Inflammatory macrophage (primary cell): ENCODE results near the gene MATK.
A peak's percentile ranks its signal among the peaks of the same experiment; 100 is the strongest.

ENCODE experiments used
- DNase-seq, 2 donors: peaks; one replicate each; pipeline ENCODE4 v3.0.0-alpha.2; 2020 to 2022

Gene MATK

GRCh38 chr19:3814648-3815047, 28.5 kb upstream of the MATK start:
- DNase-seq: no peak

DNA sequence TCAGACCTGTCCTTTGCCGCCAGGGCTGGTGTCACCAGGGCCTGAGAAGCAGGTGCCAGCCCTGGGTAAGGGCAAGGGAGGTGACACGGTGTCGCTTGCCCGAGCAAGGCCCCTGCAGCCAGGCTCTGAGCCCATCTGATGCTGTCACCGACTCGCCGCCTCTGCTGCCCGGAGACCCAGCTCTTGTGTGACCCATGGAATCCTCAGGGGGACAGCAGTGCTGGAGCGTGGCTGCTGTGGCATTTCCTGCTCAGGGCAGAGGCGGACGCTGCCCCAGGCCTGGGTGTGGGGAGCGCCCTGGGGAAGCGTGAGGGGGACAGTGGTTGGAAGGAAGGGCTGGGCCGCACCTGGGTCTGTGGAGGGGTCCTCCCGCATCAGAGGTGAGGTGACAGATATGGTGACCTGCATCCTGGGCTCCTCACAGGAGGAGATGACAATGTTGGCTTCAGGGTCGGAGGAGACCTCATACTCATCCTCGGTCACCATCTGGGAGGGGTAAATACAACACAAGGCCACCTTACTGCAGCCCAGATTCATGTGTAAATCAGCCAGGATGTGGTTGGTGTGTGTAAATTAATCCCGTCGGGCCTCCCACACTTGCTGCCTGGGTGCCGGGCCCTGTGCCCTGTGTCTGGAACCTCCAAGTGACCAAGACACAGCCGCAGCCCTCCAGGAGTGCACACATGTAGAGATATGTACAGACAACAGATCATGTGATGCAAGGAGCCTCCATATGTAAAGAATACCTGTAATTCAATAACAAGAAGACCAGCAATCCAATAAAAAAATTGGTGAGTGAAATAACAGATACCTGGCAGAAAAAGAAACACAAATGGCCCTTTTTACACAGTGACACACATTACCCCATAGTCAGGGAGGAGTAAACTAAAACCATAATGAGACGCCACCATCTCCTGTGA, 27.6 kb upstream of the MATK start:
- DNase-seq: no peak

- DNase-seq: peak in 1 of 2 donors; percentile 75
These were observed 24.7 kb upstream of the MATK start for GRCh38 chr19:3810708-3811355.

DNA sequence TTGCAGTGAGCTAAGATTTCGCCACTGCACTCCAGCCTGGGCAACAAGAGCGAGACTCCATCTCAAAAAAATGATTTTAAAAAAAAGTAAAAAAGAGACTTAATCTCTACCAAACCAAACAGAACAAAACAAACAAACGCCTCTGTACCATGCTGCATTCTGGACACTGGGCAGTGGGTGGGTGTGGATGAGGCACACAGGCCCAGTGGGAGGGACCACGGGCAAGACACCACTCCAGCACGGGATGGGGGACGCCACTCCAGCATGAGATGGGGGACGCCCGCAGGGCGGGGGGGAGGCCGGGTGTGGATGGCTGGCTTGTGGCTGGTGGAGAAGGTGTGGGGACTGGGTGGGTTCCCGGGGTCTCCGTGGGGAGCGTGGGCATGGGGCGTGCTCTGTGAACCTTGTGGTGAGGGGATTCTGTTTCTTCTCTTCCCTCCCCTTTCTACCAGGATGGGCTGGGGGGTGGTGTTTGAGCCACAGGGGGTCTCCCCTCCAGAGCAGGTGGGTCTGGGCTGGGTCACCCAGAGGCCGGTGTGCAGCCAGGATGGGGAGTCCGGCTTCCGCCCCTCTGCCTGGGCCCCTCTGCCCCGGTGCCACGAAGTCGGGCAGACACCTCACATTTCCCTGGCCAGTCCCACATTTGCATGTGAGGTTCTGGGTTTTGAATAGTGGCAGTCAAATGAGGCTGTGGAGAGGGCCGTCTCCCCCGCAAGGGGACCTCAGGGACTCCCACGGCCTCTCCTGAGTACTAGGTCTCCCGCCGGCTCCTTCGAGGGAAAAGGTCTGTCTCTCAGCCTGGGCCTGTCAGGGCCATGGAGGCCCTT, 23.9 kb upstream of the MATK start:
- peak in 1 of 2 donors; percentile 46 for DNase-seq

DNA sequence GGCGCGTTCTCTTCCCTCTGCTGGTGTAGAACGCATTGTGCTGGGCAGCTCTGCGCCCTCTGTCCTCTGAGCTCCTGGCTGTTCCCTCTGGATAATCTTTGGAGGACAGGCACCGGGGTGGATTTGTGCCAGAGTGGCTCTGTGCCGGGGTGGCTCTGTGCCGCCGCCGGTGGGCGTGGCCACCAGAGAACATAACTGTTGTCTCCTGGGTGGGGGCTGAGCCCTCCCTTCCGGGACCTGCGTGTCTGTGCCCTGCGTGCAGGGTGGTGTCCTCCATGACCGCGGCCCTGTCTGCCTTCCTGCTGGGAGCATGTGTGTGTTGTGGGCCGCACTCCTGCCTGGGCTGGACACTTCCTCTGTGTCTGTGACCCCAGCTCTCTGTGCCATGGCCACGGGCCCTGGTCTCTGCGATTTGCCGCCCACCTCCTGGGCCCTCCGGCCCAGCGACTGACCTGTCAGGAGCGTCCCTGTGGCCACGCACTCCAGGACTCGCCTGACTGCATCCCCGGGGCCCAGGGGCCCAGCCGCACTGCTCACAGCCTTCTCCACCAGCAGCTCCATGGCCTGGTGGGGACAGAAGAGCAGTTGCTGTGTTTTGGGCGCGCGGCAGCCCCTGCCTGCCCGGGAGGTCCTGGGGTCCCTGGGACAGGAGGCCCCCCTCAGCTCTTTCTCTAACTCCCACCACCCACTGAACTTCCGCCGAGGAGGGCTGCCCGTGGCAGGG, 22.4 kb upstream of the MATK start:
- DNase-seq: no peak

DNA sequence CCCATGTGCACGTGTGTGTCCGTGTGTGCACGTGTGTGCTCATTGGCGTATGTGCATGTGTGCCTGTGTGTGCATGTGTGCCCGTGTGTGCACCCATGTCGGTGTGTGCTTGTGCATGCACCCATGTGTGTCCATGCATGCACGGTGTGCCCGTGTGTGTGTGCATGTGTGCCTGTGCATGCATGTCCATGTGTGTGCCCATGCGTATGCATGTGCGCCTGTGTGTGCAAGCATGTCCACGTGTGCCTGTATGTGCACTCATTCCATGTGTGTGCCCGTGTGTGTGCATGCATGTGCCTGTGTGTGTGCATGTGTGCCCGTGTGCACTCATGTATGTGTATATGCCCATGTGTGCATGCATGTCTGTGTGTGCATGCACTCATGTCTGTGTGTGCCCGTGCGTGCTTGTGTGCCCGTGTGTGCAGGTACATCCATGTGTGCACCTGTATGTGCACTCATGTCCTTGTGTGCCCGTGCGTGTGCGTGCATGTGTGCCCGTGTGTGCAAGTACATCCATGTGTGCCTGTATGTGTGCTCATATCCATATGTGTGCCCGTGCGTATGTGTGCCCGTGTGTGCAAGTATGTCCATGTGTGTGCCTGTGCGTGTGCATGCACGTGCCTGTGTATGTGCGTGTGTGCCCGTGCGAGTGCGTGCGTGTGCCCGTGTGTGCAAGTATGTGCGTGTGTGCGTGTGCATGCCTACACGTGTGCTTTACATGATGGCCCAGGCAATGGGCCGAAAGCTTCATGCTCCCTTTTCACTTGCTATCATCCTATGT, 21.6 kb upstream of the MATK start:
- DNase-seq: no peak

DNA sequence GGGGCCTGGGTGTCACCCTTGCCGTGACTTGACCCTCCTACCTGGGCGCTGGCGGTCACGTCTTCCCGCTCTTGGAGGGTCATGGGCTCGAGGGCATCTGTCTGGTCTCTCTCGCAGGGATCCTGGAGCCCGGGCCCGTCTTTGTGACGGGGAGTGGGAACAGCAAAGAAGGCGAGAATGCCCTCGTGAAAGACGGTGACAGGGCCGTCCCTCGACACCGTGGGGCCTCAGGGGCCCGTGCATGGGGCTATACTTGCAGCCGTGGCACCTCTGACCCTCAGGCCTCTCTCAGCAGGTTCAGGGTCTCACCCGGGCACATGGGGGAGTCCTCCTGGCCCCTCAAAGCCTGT, 20.9 kb upstream of the MATK start:
- no peak for DNase-seq

DNA sequence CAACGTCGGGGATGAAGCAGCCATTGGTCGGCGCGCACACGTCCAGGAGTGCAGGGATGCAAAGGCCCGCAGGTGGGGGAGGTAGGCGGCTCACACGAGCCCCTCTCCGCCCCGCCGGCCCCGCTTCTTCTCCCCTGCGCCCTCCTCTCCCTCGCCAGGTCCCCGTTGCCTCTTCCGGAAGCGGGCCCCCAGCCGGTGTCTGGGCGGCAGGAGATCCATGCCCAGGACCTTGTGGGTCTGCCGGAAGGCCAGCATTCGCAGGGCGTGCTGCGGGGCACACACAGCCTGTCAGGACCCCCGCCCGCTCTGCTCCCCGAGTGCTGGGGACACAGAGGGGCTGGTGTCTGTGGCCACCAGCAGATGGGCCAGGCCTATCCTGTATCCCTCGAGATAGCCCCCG, 19.7 kb upstream of the MATK start:
- no peak for DNase-seq

DNA sequence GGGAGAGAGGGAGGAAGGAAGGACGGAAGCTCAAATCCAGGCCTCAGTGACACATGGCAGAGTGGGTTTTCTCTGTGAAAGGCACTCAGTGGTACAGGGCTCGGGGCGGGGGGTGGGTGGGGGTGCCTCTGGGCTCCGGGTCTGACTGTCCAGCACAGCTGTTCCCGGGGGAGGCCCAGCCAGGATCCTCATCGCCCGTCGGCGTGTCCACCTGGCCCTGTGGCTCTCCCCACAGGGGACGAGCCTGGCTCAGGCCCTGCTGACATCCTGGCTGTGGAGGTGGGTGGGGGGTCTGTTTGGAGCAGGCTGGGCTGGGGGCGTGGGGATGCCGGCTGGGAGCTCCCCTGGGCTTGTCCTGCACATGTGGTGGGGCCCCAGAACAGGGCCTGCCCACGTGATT, 18.2 kb upstream of the MATK start:
- DNase-seq: no peak

DNA sequence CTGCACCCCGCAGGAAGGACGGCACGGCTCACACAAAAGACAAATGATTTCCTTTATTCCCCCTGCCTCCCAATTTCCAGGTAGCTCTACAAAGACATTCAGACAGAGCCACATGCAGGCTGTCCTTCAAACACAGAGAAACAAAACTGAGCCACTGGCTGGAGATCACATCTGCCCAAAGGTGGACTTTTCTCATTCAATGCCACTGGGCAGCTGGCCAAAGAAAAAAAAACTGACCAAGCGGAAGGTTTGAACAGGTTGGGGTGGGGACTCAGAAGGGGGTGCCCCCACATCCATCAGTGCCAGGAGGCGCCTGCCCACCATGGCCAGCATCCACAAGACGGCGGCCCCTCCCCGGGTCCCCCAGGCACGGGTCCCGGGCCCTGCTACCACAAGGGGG, 17.8 kb upstream of the MATK start:
- DNase-seq: no peak

- no peak for DNase-seq
These were observed 17.1 kb upstream of the MATK start for GRCh38 chr19:3803114-3803888.

- DNase-seq: no peak
These were observed 15.4 kb upstream of the MATK start for GRCh38 chr19:3801412-3802096.

DNA sequence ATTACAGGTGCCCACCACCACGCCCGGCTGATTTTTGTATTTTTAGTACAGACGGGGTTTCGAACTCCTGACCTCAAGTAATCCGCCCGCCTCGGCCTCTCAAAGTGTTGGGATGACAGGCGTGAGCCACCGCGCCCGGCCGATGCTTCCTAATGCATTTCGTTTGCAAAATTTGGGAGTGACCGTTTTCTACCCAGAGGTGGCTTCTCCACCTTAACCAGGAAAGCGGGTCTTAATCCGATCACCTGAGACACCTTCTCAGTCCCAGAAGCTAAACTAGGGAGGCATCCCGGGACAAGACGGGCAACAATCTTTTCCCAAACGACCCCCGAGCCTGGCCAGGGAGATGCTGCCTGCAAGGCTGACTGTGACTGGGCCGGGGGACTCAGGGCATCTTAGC, 14.8 kb upstream of the MATK start:
- no peak for DNase-seq

DNA sequence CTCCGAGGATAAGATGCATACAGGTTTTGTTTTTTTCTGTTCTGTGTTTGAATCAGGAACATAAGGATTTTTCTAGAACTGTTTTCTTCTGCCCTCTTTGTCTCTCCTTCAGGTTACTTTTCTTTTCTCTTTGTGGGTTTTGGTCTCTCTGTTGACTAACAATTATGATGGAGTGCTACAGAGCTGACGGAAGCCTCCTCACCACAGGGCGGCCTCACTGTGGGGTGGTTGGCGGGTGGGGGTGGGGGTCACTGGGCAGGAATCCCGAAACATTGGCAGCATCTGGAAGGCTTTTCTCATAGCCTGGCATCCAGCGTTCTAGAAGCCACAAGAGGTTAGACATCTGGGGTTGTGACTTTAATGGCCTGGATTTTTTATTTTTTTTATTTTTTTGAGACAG, 12.0 kb upstream of the MATK start:
- no peak for DNase-seq

DNA sequence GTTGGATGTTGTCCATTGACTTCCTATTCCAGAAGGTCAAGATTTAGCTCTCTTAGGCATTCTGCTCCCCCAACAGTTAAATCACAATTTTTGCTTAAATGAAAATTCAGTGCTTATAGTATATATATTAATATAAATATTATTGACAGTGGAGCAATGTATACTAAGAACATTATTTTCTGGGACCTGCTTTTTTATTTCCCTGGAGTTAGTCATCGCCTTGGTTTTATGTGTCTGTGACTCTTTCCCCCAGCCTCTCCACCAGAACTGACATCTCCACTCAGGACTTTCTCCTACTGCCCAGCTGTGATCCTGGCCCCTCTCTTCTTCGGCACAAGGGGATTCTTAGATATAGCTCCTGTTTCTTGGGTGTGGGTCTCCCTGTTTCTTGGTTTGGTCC, 10.2 kb upstream of the MATK start:
- no peak for DNase-seq

- DNase-seq: no peak
These were observed 7.6 kb upstream of the MATK start for GRCh38 chr19:3793799-3794198.

- DNase-seq: no peak
These were observed 5.9 kb upstream of the MATK start for GRCh38 chr19:3792114-3792513.

DNA sequence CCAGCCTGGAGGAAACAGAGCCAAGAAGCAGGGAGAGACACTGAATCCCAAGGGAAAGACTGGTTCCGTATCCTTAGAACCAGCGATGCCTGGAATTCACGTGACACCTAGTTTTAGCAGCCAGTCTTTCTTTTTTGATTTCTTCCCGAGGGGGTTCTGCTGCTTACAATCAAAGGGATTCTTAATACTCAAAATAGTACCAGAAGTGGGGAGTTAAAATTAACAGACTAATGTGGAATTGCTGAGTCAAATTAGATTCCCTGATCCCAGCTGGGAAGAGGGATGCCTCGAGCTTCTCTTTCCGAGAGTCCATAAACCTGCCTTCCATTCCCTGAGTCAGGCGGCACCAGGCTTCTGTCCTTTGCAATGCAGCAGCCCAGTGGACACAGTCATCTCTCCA, 4.8 kb upstream of the MATK start:
- no peak for DNase-seq

- DNase-seq: no peak
These were observed 4.1 kb upstream of the MATK start for GRCh38 chr19:3790209-3790734.
